NCI-H1105 treated with DMSO at 0.1 percent for 48 hours (cell line): ENCODE measurements around the gene PCDH9.
A peak's percentile ranks its signal among the peaks of the same experiment; 100 is the strongest.
"Not testable (repeated sequence)": the region's sequence is repeated elsewhere in the genome, so short reads cannot be mapped to it uniquely, and the experiment has no call there.

ENCODE experiments used
- DNase-seq: peaks from one replicate; lab custom pipeline; 2025; lab: John Stamatoyannopoulos, UW

The PCDH9 gene

GRCh38 chr13:66339214-66339613, 890.9 kb downstream of the PCDH9 start:
- DNase-seq, result no peak

GRCh38 chr13:66338542-66338941, 891.6 kb downstream of the PCDH9 start:
- DNase-seq, result no peak

- DNase-seq, result no peak
Measured at GRCh38 chr13:66335626-66336025, 894.5 kb downstream of the PCDH9 start.

- no peak for DNase-seq
Measured at GRCh38 chr13:66329988-66330451, 900.1 kb downstream of the PCDH9 start.

GRCh38 chr13:66328476-66328875, 901.7 kb downstream of the PCDH9 start:
- no peak for DNase-seq

- no peak for DNase-seq
Measured at GRCh38 chr13:66323745-66324347, 906.3 kb downstream of the PCDH9 start.

- DNase-seq, result no peak
Measured at GRCh38 chr13:66322936-66323335, 907.2 kb downstream of the PCDH9 start.

- no peak for DNase-seq
Measured at GRCh38 chr13:66322193-66322740, 907.9 kb downstream of the PCDH9 start.

GRCh38 chr13:66314911-66315310, 915.2 kb downstream of the PCDH9 start:
- no peak for DNase-seq

- DNase-seq, result no peak
Measured at GRCh38 chr13:66313413-66313812, 916.7 kb downstream of the PCDH9 start.

GRCh38 chr13:66312312-66313087, 917.6 kb downstream of the PCDH9 start:
- peak; percentile 21 for DNase-seq

- no peak for DNase-seq
Measured at GRCh38 chr13:66305961-66306617, 924.0 kb downstream of the PCDH9 start.

GRCh38 chr13:66301482-66301881, 928.7 kb downstream of the PCDH9 start:
- DNase-seq, result no peak

GRCh38 chr13:66301006-66301405, 929.1 kb downstream of the PCDH9 start:
- peak; percentile 75 for DNase-seq

GRCh38 chr13:66296875-66297274, 933.3 kb downstream of the PCDH9 start:
- no peak for DNase-seq

- DNase-seq, result no peak
Measured at GRCh38 chr13:66296328-66296727, 933.8 kb downstream of the PCDH9 start.

GRCh38 chr13:66286806-66287205, 943.3 kb downstream of the PCDH9 start:
- not testable (repeated sequence) for DNase-seq

- no peak for DNase-seq
Measured at GRCh38 chr13:66275416-66275815, 954.7 kb downstream of the PCDH9 start.

- no peak for DNase-seq
Measured at GRCh38 chr13:66273011-66273410, 957.1 kb downstream of the PCDH9 start.

GRCh38 chr13:66266761-66267160, 963.4 kb downstream of the PCDH9 start:
- DNase-seq, result no peak

- no peak for DNase-seq
Measured at GRCh38 chr13:66266348-66266747, 963.8 kb downstream of the PCDH9 start.

- DNase-seq, result no peak
Measured at GRCh38 chr13:66265371-66265770, 964.8 kb downstream of the PCDH9 start.

GRCh38 chr13:66264971-66265370, 965.2 kb downstream of the PCDH9 start:
- DNase-seq, result no peak
